ENCODE results near the gene ATG9B.
"Not testable (repeated sequence)": the region's sequence is repeated elsewhere in the genome, so short reads cannot be mapped to it uniquely, and the experiment has no call there.

Gene ATG9B

DNA sequence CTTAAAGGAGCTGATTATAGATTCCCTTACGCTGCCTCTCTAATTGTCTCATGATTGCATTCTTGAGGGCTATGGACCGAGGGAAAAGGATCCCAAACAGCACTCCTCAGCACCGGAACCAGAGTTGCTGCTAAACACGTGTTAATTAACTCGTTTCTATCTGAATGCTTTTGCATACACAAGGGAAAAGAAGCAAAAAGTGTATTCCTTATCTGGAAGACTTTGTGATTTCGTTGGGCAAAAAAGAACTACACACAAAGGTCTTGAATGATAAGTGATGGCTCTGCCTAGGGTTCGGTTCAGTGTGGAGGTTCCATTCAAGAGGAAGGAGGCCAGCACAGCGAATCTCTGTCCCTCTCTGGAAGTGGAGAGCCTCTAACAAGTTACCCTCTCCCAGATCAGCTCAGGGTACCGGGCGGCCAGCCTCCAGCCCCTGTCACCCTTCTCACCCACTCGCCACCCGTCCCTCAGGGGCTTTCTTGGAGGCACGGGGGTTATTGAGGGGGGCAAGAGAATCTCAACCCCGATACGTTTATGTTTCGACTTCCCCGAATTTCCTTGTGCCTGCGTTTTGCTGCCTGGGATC, 34.6 kb upstream of the ATG9B start:
- no peak for DNase-seq

DNA sequence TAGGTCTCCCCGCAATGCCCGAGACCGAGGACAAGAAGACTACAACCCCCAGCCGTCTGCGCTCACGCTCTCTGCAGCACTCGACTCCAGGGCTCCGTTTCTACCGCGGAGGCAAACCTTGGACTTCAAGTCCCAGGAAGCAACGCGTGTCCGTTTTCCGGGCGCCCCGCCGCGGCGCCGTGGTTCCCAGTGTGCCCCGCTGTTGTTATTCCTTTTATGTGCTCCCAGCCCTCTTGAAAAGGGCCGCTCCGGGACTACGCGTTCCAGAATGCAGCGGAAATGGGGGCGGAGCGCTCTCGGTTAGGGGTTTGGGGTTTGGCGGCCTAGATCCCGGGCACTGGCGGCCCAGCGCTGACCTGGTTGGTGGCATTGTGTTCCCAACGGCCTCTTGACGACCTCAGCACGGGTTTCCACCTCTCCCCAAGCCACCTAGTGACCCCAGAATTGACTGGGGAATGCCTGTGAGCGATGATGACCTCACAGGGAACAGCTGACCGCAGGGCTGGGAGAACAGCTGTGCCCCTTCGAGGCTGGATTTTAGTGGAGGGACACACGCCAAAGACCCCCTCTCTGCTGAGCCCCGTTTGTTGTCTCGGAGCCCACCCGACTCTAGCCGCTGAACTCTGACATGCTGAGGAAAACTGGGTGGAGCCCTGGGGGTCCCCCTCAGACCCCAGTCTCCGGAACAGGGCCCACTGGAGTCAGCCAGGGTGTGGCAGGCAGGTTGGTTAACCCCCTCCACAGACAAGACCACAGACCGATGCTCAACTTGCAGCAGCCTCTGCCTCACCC, 33.9 kb upstream of the ATG9B start:
- DNase-seq: peak; percentile 99

DNA sequence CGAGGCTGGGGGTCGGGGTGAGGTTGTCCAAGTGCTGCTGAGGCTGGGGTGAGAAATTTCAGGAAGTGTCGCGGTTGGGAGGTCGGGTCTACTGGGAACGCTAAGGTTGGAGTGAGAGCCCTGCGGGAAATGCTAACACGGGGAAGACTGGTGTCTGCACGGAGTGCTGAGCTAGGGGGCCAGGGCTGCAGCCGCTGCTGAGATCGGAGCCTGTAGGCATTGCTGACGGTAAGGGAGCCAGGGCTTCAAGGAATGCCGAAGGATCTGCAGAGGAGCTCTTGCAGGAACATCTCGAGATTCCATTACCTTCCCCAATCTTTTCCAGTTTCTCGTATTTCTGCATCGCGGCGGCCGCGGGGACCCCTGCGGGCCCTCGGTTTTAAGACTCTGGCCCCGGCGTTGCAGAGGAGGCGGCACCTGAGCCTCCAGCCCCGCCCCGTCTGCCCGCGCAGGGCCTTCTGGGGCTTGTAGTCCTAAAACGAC, 33.3 kb upstream of the ATG9B start, which contains the start of gene CDK5:
Gene CDK5, minus strand, starts transcription at position 392 of the 483 bp plus-strand sequence. Its CDS starts 49 bp downstream, at position 343.
- DNase-seq: no peak

DNA sequence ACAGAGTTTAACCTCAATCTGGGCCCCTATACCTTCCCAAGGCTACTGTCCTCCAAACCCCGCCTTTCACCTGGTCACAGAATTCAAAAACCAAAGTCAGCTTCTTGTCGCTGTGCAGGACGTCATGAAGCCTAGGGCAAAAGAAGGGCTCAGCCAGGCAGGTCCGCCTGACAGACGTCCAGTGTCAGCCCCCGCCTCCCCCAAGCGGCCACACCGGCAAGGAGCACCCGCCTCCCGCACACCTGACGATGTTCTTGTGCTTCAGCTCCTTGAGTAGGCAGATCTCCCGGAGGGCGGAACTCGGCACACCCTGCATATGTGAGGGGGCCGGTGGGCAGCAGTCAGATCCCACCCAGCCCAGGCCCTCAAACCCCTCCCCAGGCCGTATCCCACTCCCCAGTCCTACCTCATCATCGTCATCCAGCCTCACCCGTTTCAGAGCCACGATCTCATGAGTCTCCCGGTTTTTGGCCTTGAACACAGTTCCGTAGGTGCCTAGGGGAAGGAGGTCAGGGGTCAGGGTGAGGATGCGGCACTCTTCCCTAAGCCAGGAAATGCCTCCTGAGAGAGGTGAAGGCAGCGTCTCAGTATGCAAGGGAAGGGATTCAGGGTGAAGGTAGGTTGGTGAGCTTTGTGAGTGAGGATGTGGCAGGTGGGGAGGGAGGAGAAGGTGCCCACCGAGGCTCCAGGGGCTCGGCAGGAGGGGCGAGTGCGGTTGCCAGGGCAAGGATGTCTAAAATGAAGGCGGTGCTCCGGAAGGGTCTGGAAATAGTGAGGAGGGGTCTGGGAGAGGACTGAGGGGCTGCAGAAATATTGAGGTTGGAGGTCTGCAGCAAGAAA, 32.6 kb upstream of the ATG9B start:
- no peak for DNase-seq

DNA sequence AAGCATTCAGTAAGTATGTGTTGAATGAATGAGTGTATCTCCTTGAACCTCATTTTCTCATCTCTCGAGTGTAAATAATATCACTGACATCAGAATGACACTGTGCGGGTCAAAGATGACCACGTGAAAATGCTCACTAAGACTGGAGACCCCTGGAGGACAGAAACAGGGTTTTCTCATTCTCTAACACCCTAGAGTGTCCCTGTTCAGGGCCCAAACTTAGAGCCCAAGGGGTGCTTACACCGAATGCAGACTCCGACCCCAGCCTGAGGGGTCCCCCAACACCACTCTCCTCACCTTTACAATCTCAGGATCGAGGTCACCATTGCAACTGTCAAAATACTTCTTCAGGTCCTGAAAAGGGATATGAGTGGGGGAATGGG, 32.0 kb upstream of the ATG9B start:
- no peak for DNase-seq

DNA sequence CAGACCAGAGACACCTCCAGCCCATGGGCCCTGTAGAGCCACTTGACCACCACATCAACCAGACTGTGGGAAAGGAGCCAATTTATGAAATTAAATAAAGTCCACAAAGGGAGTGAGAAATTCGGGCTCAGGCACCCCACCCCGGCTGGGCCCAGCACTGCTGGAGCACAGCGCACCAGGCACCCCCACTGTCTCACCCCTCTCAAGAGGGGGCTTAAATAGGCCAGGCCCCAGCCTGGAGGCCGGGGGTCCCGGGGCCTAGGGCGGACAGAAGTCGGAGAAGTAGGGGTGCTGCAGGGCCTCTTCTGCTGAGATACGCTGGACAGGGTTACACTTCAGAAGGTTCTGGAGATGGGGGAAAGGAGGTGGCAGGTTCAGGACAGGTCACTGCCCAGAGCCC, 29.5 kb upstream of the ATG9B start:
- no peak for DNase-seq

DNA sequence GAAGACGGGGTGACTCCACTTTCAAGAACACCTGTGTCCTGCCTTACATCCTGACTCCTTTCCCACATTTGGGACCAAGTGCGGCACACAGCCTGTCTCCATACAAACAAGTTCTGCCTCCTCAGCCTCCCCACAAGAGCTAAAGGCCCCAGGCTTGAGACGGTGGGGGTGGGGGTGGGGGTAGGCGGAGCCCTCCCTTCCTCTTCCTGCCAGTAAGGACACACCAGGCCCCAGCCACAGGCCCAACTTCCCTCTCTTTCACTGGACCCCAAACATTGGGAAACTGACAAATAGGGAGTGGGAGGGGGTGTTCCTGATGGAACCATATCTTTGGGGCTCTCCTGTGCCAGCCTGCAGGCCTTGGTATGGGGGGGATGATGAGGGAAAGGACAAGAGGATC, 28.8 kb upstream of the ATG9B start:
- DNase-seq: no peak

DNA sequence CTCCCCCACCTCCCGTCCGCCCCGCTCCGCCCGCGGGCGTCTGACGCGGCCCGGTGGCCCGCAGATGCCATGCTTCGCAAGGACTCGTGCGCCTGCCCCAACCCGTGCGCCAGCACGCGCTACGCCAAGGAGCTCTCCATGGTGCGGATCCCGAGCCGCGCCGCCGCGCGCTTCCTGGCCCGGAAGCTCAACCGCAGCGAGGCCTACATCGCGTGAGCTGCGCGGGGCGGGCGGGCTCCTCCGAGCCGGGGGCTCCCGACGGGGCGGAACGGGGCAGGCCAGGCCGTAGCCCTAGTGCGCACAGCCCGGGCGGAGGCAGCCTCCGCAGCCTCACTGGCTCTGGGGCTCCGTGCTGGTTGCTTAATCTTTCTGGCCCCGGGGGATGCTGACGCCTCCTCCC, 26.8 kb upstream of the ATG9B start:
- no peak for DNase-seq

DNA sequence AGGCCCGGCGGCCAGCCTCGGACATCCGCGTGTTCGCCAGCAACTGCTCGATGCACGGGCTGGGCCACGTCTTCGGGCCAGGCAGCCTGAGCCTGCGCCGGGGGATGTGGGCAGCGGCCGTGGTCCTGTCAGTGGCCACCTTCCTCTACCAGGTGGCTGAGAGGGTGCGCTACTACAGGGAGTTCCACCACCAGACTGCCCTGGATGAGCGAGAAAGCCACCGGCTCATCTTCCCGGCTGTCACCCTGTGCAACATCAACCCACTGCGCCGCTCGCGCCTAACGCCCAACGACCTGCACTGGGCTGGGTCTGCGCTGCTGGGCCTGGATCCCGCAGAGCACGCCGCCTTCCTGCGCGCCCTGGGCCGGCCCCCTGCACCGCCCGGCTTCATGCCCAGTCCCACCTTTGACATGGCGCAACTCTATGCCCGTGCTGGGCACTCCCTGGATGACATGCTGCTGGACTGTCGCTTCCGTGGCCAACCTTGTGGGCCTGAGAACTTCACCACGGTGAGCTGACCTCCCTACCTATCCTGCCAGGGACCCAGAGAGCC, 24.7 kb upstream of the ATG9B start:
- no peak for DNase-seq

DNA sequence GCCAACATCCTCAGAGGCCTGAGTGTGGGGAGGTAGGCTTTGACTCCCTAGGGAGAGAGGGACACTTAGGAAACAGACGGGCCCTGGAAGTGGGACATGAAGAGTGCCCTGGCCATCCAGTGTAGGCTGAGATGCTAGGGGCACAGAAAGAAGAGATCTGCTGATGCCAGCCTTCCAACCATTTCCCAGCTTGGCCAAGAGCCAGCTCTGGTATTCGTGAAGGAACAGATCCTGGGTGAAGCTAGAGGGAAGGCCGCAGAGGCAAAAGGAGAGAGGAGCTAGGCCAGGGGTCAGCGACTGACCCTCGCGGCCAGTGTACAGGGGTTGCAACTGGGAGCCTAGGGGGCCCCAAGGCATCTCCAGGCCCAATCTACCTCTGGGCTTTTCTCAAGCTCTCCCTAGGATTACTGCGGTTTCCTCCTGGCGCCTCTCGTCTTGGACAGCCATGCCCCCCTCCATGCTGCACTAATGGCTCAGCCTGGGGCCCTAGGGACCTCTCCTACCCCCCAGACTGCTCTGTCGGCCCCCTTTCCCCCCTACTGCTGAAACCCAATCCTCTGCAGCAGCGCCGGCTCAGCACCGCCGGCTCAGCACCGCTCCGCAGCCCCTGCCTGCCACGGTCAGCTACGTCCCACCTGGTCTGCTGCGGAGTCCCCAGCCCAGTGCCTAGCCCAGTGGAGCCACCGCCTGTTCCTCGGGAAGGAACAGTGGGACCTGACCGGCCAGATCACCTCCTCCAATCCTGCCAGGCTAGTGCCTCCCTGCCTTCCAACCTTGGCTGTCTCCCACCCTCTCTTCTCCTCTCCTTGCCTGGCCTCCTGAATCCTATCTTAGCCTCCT, 23.9 kb upstream of the ATG9B start, which contains the start of gene ASIC3:
Gene ASIC3, plus strand, starts transcription at position 556 of the 840 bp plus-strand sequence. CDS start 355 bp downstream, outside the sequence.
- DNase-seq: no peak

DNA sequence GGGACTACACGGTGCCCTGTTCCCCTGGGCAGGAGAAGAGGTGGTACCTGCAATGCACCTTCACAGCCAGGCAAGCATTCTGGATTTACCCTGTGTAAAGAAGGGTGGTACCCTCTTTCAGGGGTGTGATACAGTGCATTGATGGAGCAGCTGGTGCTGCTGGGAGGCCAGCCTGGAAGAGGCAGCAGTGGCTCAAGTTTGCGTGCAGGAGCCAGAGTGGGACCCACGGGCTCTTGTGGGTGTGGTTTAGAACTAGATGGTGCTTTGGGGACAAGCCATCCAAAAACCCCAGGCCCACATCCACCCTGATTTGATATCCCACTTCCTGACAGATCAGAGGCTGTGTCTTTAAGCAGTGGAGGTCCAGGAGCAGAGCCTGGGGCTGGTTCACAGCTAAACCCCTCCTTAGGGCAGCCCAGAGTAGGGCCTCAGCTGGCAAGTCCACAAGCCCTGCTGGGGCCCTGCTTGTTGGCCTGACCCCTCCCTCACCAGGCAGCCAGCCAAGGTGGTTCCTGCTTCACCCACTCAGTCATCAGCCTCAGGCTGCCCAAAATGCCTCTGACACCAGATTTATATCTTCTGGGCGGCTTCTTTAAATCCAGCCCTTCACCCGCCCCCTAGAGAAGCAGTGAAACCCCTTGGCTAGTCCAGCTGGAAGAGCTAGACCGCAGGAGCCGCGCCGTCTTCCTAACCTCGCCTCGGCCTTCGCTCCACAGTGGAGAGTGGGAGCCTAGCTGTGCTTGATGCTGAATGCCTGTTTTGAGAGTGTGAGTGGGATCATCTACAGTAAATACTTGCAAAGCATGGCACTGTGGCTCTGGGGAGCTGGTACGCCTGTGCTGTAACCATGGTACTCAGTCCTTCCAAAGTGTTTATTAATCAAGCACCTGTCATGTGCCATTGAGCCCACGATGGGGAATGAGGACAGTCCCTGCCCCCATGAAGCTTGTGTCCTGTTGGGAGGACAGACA, 22.6 kb upstream of the ATG9B start:
- peak; percentile 7 for DNase-seq

DNA sequence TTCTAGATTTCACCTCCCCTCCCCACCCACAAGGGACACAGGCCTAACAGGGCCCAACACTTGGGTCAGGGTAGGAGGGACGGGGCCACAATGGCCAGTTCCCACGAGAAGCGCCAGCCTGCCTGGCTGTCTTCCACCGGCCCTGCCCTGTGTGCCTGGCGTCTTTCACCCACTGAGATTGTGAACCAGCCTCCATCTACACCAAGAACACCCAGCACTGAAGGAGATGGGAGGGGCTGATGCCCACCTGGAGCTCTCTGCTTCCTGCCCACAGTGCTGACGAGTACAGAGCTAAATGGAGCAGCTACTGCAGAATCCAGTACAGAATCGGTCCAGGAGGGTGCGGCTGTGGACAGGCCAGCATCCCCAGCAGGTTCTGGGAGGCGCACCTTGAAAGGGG, 21.7 kb upstream of the ATG9B start:
- no peak for DNase-seq

DNA sequence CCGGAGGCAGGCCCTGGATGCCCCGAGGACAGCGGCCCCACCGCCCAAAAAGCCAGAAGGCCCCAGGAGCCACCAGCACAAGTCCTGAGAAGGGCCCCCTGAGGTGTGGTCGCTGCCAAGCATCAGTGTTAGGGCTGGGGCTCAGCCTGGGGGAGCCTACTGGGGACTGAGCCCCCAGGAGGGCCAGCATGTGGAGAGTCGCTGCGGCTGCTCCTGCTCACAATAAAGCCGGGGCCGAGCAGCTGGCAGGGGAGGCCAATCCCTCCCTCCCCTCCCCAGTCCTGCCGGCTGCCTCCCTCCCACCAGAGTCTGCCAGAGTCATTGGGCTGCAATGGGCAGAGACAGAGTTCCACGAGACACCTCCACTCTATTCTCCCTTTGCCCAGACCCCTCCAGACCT, 21.0 kb upstream of the ATG9B start:
- no peak for DNase-seq

DNA sequence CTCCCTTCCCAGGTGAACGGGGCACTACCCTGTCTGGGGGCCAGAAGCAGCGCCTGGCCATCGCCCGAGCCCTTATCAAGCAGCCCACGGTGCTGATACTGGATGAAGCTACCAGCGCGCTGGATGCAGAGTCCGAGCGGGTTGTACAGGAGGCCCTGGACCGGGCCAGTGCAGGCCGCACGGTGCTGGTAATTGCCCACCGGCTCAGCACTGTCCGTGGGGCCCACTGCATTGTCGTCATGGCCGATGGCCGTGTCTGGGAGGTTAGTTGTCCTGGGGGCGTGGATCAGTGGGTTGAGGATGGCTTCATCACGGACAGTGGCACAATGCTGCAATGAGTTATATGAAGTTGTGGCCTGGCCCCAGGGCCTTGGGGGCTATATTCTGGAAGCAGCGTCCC, 19.7 kb upstream of the ATG9B start:
- DNase-seq: no peak

DNA sequence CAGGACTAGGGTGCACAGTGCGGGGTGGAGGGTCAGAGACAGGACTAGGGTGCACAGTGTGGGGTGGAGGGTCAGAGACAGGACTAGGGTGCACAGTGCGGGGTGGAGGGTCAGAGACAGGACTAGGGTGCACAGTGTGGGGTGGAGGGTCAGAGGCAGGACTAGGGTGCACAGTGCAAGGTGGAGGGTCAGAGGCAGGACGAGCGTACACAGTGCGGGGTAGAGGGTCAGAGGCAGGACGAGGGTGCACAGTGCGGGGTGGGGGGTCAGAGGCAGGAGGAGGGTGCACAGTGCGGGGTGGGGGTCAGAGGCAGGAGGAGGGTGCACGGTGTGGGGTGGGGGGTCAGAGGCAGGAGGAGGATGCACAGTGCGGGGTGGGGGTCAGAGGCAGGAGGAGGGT, 19.2 kb upstream of the ATG9B start:
- not testable (repeated sequence) for DNase-seq

DNA sequence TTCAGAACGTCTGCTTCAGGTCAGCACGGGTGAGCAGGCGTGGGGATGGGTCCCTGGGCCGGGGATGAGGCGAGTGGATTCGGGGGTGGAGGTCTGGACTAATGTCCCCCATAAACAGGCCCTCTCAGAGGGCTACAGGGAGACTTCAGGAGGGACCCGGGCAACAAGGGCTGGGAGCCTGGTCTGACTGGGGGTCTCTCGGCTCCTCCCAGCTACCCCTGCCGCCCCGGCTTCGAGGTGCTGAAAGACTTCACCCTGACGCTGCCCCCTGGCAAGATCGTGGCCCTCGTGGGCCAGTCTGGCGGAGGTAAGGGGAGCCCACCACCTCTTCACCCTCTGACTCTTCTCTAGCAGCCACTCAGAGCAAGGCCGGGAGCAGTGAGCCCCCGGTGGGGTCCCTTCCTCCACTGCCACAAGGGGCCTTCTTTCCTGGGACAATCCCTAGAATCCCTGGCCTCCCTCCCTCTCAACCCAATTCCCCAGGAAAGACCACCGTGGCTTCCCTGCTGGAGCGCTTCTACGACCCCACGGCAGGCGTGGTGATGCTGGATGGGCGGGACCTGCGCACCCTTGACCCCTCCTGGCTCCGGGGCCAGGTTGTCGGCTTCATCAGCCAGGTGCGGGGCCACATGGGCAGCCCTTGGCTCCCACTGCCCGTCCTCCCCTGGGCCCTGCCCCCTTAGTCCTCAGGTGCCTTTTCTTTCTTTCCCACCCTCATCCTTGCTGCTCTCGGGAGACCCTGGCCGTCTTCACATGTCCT, 16.5 kb upstream of the ATG9B start:
- DNase-seq: no peak

DNA sequence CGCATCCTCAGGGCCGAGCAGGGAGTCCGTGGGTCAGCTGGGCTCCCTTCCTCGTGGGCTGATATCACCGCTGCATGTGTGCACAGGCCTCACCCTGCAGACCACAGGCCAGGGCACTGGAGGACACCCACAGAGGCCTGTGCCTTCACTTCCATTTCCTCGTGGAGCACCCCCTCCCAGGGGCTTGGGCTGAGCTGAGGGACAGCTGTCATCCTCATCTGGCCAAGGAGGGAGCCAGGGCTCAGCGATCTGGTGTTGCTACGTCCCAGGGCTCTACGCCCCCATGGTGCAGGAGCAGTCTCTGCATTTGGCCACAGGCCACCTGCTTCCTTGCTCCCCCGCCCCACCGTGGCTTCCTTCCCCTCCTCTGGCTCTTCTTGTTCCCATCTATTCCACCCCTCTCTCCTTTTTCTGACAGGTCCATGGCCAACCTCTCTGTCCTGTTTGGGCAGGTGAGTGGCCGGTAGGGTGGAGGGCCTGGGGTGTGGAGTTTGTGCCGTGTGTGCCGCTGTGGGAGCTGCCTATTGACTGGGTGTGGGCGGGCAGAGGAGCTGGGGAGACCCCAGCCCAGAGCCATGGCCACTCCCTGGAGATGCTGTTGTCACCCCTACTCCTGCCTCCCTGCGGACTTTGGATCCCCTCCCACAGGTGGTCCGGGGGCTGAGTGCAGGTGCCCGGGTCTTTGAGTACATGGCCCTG, 15.7 kb upstream of the ATG9B start:
- DNase-seq: no peak

DNA sequence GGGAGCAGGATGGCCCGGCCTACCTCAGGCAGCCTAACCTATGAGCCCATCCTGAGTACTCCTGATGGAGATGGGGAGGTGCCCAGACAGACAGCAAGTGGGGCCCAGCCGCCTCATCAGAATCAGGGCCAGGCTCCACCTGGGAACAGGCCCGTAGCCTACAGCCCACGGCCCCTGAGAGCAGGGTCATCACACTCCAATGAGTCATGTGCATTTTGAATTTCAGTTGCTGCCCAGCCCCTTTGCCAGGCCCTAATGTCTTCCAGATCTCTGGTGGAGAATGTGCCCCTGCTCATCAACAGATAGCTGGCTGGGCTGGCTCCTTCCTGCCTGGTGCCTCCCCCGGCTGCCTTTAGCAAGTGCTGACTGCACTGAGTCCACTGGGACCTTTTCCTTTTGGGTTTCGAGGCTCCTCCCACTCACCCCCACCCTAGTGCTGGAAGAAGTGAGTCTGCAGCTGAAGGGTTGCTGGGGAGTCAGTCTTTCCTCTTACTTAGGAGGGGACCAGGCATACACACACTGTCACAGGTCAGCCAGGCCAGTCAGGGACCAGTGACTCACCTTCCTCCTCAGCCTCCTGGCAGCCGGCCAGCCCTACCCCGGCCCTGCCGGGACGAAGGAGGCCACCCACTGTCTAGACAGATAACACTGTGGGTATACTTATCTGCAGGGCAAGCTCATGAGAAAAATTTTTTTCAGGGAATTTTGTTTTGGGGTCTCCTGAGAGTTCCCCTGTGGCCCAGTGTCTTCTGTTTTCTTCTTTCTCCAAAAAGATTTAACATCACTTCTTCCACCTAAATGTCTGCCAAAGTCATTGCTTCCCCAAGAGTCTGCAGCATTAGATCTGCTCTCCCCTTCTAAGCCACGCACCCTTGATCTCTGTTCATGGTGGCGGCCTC, 14.9 kb upstream of the ATG9B start:
- DNase-seq: no peak

Data from NCI-H1417 treated with DMSO at 0.1 percent for 48 hours (cell line).